HCT116 (cell line): ENCODE data around the gene S100A13.

Experiments used
- CTCF ChIP-seq, 3 experiments: fragments of 200-600 bp in 1 of 3; sonication (generic) in 1 of 3; IDR thresholded peaks in 2 of 3; conservative IDR thresholded peaks in 1 of 3; 2 replicates each; pipeline ENCODE4 v1.5.1; 2012 to 2017; ENCODE audit warnings: low read depth in 2 of 3, low read length in 2 of 3, antibody characterized with exemption in 1 of 3, borderline replicate concordance in 1 of 3, control low read depth in 1 of 3, mild to moderate bottlenecking in 1 of 3, mixed read lengths in 1 of 3, mixed run types in 1 of 3, moderate library complexity in 1 of 3; ENCODE audit not compliant: insufficient read depth in 1 of 3
- EGR1 ChIP-seq: IDR thresholded peaks from 2 replicates; pipeline ENCODE4 v1.6.1; 2012; ENCODE audit warnings: low read depth
- ELF1 ChIP-seq: IDR thresholded peaks from 2 replicates; pipeline ENCODE4 v1.6.1; 2012; ENCODE audit warnings: low read depth, borderline replicate concordance
- EZH2 ChIP-seq: fragments of 200-600 bp; sonication (generic); IDR thresholded peaks from 2 replicates; pipeline ENCODE4 v1.6.1; 2017; ENCODE audit warnings: antibody characterized with exemption, mixed run types
- EZH2phosphoT487 ChIP-seq: fragments of 200-600 bp; IDR thresholded peaks from 2 replicates; pipeline ENCODE4 v1.6.1; 2018; ENCODE audit warnings: antibody characterized with exemption, borderline replicate concordance
- FOSL1 ChIP-seq: IDR thresholded peaks from 2 replicates; pipeline ENCODE4 v1.6.1; 2012; ENCODE audit warnings: low read depth
- MAX ChIP-seq: IDR thresholded peaks from 2 replicates; pipeline ENCODE4 v1.6.1; 2012
- POLR2A ChIP-seq: IDR thresholded peaks from 2 replicates; pipeline ENCODE4 v1.7.0; 2011; ENCODE audit warnings: borderline replicate concordance; ENCODE audit not compliant: insufficient read depth, insufficient read length; ENCODE audit errors: extremely low read depth
- RAD21 ChIP-seq: IDR thresholded peaks from 2 replicates; pipeline ENCODE4 v1.6.1; 2012; ENCODE audit warnings: low read depth, mild to moderate bottlenecking
- SP1 ChIP-seq: IDR thresholded peaks from 2 replicates; pipeline ENCODE4 v1.6.1; 2012; ENCODE audit warnings: low read depth
- TCF7L2 ChIP-seq: IDR thresholded peaks from 2 replicates; pipeline ENCODE4 v1.7.0; 2011; ENCODE audit warnings: borderline replicate concordance, inconsistent platforms; ENCODE audit not compliant: insufficient read depth, insufficient read length; ENCODE audit errors: extremely low read depth
- ZBTB33 ChIP-seq: IDR thresholded peaks from 2 replicates; pipeline ENCODE4 v1.6.1; 2011; ENCODE audit warnings: mild to moderate bottlenecking, low read length, moderate library complexity; ENCODE audit not compliant: insufficient replicate concordance; ENCODE audit errors: extremely low read depth

GRCh38 chr1:153627715-153628626 lies 666 bp upstream of the S100A13 start, which contains the start of gene S100A1:
- peak in 1 of 3 experiments; percentile 87; a peak in 1 of 6 replicates for TF ChIP-seq CTCF (IDR thresholded peaks at IDR 0.05 in 2 of 3, conservative IDR thresholded peaks at IDR 0.05 in 1 of 3; ENCODE audit: borderline replicate concordance in 1 of 3, insufficient read depth in 1 of 3, low read depth in 2 of 3, low read length in 2 of 3)
- no peak for TF ChIP-seq RAD21
- TF ChIP-seq MAX, result no peak
- TF ChIP-seq POLR2A, result no peak
- no peak for TF ChIP-seq EZH2
- TF ChIP-seq TCF7L2, result no peak
- TF ChIP-seq ELF1, result no peak
- TF ChIP-seq ZBTB33, result no peak
- no peak for TF ChIP-seq EZH2phosphoT487
- TF ChIP-seq FOSL1, result no peak
- TF ChIP-seq EGR1, result no peak
- no peak for TF ChIP-seq SP1
